Stromal cell of bone marrow (primary cell): ENCODE results near the gene RNF31.

ENCODE experiments used
- DNase-seq: peaks from one replicate; pipeline ENCODE4 v3.0.0-alpha.2; 2012; ENCODE audit warnings: low read depth

The RNF31 gene

DNA sequence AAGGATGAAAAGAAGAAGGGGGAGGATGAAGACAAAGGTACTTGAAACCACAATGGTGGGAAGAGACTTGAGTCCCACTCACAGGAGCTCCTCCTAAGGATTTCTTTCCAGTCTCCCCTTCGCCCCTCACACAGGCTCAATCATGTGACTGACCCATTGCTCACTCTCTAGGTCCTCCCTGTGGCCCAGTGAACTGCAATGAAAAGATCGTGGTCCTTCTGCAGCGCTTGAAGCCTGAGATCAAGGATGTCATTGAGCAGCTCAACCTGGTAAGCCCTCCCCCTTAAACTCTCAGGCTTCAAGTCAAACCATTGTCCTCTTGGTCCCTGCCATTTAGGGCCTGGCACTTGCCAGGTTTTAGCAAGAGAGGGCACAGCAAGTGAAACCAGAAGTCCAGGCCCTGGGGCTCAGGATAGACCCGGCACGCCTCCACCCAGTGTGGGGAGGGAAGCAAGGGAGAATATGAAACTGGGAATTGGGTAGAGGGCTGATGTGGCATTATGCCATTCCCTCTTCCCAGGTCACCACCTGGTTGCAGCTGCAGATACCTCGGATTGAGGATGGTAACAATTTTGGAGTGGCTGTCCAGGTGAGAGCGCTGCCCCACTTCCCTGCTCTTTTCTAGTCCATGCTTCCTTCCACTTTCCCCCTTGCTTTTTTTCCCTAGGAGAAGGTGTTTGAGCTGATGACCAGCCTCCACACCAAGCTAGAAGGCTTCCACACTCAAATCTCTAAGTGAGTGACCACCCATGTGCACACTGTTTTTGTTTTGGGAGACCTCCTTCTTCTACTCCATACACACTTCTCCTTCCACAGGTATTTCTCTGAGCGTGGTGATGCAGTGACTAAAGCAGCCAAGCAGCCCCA lies 9.5 kb upstream of the RNF31 start:
- DNase-seq: no peak

DNA sequence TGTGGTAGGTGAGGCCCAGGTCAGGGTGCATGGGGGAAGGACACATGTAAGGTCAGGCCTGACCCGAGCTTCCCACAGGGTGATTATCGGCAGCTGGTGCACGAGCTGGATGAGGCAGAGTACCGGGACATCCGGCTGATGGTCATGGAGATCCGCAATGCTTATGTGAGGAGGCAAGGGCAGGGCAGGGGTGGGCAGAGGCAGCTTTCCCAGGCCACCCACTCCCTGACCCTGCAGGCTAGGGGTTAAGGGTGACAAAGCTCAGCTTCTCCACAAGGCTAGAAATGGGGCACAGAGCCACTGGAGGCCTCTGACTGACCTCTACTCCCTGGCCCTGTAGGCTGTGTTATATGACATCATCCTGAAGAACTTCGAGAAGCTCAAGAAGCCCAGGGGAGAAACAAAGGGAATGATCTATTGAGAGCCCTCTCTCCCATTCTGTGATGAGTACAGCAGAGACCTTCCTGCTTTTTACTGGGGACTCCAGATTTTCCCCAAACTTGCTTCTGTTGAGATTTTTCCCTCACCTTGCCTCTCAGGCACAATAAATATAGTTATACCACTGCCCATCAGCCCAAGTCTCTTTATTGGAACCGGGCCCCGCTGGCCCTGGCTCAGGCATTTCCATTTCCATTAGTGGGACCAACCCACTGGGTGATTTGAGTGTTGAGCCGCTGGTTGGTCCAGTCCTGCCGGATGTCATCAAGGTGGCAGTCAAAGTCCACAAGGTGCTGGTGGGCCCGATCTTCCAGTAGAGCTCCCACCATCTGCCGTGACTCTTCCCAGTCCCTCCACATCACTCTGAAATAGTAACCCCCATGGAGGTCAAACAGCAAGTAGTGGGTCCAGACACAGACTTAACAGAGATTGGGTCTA lies 8.7 kb upstream of the RNF31 start:
- no peak for DNase-seq

DNA sequence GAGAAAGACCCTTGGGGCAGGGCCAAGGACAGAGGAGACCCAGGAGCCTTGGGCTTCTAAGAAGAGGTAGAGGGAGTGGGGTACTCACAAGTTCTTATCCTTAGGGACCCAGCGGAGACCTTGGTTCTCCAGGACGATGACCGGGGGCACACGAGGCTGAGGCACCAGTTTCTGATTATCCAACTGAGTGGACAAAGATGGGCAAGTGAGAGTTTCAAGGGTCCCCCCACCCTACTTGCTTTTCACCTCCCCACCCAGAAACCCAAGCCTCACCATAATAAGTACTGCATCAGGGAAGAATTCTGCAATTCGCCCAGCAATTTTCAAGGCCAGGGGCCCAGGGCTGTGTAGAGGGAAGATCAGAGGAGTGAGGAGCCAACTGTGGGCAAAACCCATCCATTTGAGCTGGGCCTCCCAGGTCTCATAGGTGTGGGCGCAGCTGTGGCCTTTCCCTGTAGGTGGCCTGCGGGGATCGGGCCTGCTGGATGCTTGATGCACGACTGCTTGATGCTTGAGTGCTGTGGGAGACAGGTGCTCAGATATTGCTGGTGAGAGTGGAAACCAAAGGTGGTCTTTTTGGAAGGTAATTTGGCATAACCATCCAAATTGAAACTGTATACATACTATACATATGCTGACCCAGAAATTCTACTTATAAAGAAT lies 7.9 kb upstream of the RNF31 start:
- no peak for DNase-seq

DNA sequence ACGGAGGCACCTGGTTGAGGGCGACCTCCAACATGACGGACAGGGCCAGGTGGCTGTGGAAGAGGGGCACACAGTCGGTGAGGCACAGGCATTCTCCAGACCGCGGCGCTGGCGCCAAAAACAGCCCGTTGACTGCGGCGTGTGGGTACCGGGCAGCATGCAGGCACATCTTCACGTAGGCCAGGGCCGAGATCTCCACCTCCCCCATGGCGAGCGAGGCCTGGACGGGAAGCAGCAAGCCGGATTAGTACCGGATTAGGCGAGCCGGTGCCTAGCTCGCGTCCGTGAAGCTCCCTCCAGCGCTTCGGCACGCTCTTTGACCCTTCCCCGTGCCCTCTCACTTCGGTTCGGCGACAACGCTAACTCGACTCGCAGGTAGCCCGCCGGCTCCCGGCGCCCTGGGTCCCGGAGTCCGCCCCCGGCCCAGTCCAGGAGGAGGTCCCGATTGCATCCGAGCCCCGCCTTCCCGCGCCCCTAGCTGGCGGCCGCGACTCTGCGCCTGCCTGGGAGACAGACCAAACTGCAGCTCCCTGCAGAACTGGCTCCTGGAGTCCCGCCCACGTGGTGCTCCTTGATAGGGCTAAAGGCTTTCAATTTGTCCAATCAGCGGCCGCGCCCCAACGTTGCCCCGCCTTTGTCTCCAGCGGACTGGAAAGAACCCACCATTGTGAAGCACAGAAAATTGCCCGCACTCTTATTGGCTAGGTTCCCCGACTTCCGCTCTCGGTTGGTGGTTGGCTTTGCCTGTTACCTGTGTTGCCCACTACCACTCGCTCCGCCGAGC lies 6.0 kb upstream of the RNF31 start, which contains the start of gene EMC9:
Gene EMC9, minus strand, starts transcription at position 495 of the 784 bp plus-strand sequence. Its CDS starts 287 bp downstream, at position 208.
- peak; percentile 99 for DNase-seq

DNA sequence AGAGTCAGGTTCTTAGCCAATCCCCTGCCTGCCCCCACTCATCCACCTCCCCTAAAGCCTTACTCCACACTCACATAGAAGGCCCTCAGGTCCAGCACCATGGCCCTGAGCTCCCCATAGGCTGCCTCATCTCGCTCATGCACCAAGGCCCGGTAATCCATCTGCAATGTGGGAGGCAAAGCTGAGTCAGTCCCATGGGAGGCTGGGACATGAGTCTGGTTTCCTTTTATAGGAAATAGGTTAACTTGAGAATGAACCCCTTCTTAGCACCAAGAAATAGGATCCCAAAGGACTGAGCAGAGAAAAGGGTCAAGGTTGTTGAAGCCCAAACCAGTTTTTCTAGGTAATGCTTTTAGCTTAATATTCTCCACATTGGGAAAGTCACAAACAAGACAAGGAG lies 3.8 kb upstream of the RNF31 start:
- DNase-seq: peak; percentile 44

DNA sequence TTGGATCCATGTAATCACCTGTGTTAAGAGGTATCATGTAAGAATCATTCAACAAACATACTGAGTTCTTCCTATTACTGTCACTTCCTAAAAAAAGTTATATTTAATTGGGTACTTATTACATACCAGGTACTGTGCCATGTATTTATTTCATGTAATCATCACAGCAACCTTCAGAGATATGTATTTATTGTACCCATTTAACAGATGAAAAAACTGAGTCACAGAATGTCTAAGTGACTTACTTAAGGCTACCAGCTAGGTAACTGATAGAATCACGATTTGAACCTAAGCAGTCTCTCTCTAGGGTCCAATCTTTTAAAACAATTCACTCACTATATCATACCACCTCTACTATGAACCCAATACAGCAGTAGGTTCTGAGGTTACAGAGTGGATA lies 2.8 kb upstream of the RNF31 start:
- DNase-seq: no peak

DNA sequence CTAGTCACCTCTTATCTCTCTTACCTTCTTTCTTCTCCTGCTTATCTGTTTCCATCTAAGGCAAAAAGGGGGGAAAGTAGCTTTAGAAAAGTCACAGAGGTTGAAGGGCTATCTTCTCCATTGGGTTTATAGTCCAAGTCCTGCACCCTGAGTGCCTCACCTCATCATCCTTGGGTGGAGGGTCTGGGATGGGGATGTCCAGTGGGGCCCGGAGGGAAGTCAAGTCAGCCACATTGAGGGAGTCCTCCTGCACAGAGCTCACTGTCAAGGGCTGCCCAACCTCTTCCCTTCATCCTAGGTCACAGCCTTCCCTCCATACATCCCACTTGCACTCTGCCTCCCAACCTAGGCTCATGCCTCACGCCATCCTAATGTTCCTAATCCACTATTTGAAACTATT lies 2.1 kb upstream of the RNF31 start:
- DNase-seq: no peak

DNA sequence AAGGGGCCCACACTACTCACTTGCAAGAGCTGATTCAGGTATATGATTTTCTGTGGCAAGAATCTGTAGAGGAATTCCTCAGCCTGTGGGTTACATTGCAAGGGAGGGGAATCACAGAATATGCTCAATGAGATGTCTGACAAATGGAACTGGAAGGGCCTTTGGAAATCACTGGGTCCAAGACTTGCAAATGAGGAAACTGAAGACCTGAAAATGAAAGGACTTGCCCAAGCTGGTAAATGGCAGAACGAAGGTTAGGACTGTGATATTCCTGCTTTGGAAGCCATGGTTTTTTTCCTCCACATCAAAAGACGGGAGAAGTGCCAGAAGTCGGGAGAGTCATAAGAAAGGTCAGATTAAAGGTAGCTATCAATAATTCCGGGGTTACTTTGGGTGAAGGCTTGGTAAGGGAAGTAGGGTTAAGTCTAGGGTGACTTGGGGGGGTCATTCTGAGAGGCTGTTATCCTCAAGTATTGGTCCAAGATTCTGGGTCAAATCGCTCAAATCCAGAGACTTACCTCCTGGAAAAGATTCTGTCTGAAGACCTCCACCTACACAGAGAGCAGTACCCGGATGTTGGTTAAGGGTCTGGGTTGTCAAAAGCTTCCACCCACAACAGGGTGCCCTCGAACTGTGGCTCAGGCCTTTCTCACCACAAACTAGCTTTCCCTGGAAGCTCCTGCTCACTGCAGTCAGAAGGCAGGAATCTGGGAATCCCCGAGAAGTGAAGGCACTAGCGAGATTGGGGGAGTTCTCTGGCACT lies 1.4 kb upstream of the RNF31 start:
- DNase-seq: peak; percentile 40

DNA sequence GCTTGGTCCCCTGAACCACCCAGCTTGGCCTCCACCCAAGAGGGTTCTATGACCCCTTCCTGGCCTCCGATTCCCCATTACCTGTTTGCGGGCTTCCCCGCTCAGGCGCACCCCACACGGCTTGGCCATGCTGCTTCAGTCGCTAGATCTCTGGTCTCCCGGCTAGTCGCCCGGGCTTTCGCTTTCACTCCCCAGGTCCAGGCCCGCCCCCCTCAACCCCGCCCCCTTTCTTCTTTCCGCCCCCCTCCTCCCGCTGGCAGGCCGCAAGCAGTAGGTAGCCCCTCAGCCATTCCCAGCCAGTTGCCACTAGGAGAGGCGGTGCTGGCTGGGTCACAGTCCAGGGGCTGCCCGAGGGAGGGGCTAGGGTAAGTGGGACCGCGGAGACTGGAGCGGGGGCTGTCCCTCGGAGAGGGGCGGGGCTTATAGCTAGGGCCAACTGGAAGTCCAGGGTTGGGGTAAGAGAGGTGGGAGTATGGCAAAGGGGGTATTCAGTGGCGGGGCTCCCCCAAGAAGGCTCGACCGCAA lies 783 bp upstream of the RNF31 start, which contains the start of gene PSME2:
Gene PSME2, minus strand, starts transcription at position 158 of the 525 bp plus-strand sequence. Its CDS starts 29 bp downstream, at position 129.
- DNase-seq: peak; percentile 89

DNA sequence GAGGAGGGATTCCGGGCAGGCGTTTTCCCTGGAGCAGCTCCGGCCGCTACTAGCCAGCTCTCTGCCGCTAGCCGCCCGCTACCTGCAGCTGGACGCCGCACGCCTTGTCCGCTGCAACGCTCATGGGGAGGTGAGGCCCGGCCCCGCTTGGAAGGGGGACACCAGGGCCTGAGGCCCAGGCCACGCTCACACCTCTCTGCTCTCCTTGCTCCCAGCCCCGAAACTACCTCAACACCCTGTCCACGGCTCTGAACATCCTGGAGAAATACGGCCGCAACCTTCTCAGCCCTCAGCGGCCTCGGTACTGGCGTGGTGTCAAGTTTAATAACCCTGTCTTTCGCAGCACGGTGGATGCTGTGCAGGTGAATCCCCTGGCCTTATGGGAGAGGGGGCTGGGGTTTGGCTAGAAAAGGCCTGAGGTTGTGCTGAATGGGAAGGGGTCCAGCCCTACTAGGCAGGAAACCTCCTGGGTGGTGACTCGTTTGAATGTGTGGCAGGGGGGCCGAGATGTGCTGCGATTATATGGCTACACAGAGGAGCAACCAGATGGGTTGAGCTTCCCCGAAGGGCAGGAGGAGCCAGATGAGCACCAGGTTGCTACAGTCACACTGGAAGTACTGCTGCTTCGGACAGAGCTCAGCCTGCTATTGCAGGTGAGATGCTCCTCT lies 597 bp downstream of the RNF31 start:
- DNase-seq: no peak

DNA sequence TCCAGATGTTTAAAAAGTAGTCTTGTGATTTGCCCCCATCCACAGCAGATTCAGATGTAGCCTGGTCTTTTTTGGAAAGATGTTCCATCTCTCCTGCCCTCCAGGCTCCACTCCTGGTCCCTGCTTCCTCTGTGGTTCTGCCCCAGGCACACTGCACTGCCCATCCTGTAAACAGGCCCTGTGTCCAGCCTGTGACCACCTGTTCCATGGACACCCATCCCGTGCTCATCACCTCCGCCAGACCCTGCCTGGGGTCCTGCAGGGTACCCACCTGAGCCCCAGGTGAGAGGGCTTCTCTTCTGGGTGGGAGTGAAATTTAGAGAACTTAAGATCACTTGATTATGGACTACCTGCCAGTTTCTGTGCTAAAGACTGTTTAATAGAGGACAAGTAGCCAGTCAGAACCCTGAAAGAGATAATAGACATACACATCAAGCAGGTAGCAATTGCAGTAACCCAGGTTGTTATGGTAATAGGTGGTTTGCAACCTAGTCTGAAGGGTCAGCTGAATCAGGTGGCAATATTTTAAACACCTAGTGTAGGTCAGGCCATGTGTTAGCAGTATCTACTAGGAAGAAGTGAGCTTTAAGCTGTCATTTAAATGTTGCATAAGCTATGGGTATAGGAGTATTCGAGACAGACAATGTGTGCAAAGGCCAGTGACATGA lies 2.1 kb downstream of the RNF31 start:
- DNase-seq: no peak

DNA sequence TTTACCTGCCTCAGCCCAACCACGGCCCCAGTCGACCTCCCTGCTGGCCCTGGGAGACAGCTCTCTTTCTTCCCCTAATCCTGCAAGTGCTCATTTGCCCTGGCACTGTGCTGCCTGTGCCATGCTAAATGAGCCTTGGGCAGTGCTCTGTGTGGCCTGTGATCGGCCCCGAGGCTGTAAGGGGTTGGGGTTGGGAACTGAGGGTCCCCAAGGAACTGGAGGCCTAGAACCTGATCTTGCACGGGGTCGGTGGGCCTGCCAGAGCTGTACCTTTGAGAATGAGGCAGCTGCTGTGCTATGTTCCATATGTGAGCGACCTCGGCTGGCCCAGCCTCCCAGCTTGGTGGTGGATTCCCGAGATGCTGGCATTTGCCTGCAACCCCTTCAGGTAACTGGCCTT lies 2.8 kb downstream of the RNF31 start:
- DNase-seq: no peak

DNA sequence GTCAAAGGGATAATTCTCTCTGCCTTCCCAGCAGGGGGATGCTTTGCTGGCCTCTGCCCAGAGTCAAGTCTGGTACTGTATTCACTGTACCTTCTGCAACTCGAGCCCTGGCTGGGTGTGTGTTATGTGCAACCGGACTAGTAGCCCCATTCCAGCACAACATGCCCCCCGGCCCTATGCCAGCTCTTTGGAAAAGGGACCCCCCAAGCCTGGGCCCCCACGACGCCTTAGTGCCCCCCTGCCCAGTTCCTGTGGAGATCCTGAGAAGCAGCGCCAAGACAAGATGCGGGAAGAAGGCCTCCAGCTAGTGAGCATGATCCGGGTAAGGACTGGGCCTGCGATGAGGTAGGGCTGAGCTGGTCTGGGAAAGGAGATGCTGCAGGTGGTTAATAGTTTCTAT lies 3.3 kb downstream of the RNF31 start:
- DNase-seq: no peak

DNA sequence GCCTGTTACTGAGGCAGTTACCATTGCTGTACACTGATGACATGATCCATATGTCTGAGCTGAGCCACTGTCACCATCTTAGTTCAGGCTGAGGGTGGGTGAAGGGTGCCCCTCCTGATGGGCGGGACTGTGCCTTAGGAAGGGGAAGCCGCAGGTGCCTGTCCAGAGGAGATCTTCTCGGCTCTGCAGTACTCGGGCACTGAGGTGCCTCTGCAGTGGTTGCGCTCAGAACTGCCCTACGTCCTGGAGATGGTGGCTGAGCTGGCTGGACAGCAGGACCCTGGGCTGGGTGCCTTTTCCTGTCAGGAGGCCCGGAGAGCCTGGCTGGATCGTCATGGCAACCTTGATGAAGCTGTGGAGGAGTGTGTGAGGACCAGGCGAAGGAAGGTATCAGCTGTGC lies 3.7 kb downstream of the RNF31 start:
- no peak for DNase-seq

DNA sequence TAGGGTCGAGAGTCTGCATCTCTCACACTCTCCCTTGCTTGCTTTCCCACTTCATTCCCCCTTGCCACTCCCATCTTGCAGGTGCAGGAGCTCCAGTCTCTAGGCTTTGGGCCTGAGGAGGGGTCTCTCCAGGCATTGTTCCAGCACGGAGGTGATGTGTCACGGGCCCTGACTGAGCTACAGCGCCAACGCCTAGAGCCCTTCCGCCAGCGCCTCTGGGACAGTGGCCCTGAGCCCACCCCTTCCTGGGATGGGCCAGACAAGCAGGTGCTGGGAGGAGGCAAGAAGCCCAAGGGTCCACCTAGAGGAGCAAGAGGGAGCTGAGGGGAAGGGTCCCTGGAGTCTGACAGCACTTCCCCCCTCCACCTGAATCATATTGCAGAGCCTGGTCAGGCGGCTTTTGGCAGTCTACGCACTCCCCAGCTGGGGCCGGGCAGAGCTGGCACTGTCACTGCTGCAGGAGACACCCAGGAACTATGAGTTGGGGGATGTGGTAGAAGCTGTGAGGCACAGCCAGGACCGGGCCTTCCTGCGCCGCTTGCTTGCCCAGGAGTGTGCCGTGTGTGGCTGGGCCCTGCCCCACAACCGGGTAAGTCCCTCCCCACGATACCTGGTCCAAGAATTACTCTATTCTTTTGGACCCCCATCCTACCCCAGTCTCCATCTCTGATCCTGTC lies 4.2 kb downstream of the RNF31 start:
- no peak for DNase-seq

DNA sequence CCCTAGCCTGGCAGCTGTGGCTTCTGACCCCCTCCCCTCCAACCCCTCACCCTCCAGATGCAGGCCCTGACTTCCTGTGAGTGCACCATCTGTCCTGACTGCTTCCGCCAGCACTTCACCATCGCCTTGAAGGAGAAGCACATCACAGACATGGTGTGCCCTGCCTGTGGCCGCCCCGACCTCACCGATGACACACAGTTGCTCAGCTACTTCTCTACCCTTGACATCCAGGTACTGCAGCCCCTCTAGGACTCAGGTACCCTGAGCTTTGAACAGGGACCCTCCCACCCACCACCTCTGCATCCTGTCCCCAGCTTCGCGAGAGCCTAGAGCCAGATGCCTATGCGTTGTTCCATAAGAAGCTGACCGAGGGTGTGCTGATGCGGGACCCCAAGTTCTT lies 7.8 kb downstream of the RNF31 start:
- no peak for DNase-seq

DNA sequence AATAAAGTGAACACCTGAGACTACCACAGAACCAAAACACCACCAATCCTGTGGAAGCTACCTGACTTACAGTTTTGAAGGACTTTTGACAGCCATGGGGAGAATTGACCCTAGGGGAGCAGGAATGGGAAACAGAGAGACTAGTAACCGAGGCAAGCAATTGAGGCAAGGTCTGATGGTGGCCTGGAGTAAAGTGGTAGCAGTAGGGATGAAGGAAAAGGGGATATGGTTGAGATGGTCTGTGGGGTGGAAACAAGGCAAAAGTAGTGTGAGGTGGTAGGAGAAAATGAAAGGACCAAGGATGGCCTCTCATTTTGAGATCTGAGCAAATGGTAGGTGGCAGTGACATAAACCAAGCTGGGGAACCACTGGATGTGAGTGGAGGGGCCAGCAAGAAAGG lies 9.5 kb downstream of the RNF31 start:
- no peak for DNase-seq

DNA sequence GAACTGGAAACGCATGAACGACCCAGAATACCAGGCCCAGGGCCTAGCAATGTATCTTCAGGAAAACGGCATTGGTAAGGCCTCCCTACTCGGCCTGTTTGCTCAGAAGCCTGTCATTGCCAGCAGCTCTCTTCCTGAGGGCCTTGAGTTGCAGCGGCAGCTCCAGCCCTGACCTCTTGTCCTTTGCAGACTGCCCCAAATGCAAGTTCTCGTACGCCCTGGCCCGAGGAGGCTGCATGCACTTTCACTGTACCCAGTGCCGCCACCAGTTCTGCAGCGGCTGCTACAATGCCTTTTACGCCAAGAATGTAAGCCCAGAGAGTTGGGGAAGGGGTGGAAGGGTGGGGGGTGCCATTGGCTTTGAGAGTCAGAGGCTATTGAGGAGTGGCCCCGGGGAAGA lies 10.0 kb downstream of the RNF31 start:
- no peak for DNase-seq
